T-helper 2 cell (primary cell): ENCODE measurements around the gene MRPL36.

Source experiments
- DNase-seq, 5 experiments: peaks; one replicate each; pipeline versions ENCODE4 v3.0.0 to v3.0.0-alpha.2; 2012 to 2022

The MRPL36 gene

GRCh38 chr5:1763548-1763911 is 36.1 kb downstream of the MRPL36 start:
- DNase-seq = peak in 3 of 5 experiments; percentile 20 to 45 (median 22)

DNA sequence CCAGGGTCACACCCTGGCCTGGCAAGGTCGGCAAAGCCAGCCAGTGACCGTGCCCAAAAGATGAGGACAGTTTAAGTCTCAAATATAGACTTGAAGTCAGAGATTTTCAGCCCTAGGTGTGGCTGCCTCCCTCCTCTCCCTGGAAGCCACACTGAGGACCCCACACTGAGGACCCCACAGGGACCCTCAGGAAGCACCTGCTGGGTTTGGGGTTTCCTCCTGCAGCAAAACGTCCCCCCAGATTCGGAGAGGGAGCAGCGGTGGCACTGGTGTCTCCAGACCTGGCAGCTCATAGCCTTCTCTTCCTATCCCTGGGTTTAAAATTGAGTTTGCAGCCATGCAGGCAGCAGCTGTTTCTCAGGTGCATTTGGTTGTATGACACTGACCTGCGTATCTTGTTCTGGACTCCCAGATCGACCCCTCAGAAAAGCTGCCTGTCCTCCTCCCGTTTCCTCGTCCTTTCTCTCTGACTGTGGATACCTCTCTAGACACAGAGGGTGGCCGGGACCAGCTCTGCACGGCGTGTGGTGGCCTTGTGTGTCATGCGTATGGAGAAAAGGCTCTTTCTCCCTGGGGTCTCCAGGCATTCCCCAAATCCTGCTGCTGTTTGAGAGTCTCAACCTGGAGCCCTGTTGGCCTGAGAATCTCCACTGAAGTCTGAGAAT is 36.6 kb downstream of the MRPL36 start:
- no peak for DNase-seq

- no peak for DNase-seq
Measured at GRCh38 chr5:1762121-1762882, 37.3 kb downstream of the MRPL36 start.

DNA sequence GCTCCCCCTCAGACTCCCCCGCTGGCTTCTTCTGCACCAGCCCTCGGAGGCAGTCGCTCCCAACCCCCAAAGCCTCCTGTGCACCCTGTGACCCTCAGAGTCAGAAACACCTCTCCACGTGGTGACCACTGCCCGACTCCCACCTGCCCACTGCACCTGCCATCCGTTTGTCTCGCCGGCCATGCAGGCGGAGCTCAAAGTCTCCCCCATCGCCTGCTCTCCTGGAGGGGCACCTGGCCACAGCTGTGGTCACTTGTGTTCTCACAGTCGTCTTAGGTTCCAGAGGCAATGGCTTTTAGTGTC is 38.2 kb downstream of the MRPL36 start:
- no peak for DNase-seq

DNA sequence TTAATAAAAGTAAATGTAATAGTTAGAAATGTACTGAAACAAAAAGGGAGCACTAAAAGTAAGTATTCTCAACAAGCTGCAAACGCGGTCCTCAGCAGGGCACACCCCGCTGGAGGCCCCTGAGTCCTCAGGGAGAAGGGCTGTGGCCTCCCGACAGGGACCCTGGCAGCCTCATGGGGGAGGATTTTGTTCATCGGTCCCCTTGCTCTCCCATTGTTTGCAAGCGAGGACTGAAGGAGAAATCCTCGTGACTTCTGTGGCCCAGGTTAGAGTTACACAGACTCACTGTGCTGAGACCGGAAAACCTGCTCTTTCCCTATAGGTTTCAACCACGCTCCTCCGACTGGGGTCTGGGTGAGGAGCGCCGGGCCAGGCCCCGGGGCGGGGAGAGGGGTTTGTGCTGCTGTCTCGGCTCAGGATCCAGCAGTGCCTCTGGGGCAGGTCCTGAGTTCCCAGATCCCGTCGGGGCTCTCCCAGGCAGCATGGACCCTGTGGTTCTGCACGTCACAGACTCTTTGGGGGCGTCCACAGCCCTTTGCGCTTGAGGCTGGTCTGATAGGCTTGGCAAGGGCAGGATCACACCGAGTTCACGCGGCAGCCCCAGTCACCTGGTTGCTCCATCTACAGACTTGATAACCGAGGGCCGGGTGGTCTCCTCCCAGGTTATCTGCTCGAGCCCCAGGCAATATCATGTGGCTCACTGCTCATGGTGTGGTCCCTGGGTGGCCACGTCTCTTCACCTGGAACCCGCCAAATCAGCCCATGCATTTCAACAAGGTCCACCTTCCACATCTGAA is 38.8 kb downstream of the MRPL36 start:
- no peak for DNase-seq

DNA sequence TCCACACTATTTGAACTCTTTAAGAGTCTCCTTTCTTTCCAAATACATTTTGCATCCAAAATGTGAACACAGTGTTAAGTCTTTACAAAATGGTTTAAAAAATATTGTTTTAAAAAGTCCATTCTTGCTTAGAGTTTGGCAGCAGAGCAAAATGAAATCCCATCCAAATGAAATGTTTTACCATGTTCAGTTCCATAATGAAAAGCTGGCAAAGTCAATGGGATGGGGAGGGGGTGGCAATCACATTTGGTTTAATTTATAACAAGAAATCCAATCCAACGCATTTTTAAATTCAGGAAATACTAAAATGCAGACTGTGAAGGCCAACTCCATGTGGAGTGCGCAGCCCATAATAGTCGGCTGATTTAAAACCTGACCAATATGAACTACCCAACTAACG is 39.4 kb downstream of the MRPL36 start:
- DNase-seq = no peak

GRCh38 chr5:1759378-1759970 is 40.2 kb downstream of the MRPL36 start:
- DNase-seq = no peak

- no peak for DNase-seq
Measured at GRCh38 chr5:1758574-1758973, 41.1 kb downstream of the MRPL36 start.

- DNase-seq = no peak
Measured at GRCh38 chr5:1757511-1757910, 42.1 kb downstream of the MRPL36 start.

GRCh38 chr5:1756481-1756880 is 43.2 kb downstream of the MRPL36 start:
- DNase-seq = no peak

DNA sequence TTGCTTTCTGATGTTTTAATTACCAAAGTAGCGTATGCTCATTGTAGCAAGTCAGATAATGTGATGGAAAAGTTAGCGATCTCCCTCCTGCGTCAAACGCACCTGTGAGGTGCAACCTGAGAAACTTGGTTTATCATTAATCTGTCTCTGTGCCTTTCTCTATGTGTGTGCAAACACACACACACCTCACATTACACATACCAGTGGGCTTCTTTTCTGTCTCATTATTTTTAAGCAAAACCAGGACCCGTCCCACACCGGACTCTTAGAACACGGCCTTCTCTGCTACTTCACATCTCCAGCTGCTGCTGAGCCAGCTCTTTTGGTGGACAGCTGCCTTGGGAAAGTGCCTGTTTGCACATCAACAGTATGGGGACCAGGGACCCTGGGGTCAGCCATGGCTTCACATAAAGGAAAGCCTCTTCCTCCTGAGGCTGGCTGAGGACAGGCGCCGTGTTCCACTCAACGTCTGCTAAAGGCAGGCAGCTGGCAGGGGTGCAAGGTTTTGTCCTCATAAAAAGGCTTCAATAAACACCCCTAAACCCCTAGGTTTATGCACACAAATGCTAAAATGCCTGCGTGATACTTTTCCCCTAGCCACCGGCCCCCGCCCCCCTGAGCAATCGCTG is 44.2 kb downstream of the MRPL36 start:
- no peak for DNase-seq

DNA sequence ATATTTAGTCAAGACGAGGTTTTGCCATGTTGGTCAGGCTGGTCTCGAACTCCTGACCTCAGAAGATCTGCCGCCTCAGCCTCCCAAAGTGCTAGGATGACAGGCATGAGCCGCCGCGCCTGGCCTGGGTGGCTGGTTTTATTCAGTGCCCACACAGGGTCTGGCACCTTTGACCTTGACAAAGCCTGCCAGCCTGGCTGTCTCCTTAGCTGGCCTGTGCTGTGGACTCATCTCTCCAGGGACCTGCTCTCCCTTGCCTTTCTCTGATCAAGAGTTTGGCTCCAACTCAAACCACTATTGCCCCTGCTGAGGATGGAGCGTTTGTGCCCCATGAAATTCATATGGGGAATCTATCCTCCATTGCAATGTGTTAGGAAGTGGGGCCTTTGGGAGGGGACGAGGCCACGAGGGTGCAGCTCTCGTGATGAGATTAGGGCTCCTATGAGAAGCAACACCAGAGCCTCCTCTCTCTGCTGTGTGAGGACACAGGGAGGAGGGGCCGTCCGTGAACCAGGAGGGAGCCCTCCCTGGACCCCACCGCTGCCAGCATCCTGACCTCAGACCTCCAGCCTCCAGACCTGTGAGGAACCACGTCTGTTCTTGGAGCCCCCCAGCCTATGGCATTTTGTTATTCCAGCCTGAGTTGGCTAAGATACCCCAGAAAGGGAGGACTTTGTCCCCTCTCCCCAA is 45.0 kb downstream of the MRPL36 start:
- no peak for DNase-seq

DNA sequence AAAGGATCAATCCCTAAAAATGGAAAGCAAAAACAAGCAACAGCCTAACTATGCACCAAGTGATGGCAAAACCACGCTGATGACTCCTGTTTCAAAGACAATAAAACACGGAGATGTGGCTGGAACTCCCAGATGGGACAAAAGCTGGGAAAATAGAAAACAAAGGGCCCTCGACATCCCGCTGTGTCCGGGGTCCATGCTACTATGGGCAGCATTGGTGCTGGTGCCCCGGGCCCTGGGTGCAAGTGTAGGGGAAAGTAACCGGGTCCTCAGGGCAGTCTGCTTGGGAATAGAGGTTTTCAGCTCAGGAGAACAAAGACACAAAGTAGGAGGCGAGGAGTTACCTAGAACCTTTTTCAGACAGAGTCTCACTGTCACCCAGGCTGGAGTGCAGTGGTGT is 46.1 kb downstream of the MRPL36 start:
- no peak for DNase-seq

DNA sequence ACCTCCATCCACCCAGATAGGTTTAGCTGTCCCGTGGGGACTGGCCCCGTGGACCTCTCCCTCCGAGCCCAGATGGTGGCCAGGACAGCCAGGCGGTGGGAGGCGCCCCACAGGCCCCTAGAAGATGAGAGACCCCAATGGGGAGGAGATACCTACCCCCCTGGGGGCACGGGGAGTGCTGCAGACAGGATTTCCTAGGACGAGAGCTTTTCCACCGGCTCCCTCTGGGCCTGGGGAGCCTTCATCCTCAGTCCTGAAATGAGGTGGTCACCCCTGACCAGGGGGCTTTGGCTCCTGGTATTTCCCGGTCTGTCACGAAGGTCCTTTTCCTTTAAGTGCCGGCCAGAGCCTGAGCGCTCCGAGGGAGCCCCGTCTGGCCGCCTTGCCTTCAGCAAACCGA is 46.8 kb downstream of the MRPL36 start:
- no peak for DNase-seq

DNA sequence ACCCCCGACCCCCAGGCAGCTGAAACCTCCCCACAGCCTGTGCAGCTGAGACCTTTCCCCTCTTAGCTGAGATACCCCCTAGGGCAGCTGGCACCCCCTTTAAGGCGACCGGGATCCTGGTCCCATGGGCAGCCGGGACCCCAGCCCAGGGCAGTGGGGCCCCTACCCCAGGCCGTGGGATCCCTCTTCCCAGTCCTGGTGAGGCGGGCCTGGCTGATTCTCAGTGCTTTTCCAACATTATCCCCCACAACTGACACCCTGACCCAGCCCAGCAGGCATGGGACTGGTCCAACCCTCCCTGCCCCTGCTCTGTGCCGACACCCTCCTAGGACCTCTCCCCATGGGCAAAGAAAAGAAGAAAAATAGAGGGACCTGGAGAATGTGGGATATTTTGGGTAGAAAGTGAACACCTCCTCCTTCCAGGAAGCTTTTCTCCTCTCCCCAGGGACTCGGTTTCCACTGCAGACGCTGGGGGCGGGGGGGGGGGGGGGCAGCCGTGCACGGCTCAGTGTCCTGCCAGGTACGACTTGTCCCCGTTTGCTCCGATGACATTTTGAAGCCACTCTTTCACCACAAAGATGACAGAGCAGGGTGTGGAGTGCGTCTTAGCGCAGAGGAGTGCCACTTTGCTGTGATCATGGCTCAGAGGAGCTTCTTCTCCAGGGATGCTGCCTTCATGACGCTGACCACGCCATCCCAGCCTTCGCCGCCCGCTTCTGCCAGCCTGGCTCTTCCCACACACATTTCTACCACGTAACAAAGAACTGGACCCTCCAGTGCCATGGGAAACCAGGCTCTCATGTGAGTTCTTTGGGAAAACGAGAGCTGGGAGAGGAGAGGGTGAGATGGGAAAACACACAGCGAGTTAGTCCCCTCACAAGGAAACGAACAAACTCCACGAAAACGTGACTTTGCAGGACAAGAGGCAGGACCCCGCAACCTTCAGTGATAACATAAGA is 47.5 kb downstream of the MRPL36 start:
- DNase-seq = no peak

DNA sequence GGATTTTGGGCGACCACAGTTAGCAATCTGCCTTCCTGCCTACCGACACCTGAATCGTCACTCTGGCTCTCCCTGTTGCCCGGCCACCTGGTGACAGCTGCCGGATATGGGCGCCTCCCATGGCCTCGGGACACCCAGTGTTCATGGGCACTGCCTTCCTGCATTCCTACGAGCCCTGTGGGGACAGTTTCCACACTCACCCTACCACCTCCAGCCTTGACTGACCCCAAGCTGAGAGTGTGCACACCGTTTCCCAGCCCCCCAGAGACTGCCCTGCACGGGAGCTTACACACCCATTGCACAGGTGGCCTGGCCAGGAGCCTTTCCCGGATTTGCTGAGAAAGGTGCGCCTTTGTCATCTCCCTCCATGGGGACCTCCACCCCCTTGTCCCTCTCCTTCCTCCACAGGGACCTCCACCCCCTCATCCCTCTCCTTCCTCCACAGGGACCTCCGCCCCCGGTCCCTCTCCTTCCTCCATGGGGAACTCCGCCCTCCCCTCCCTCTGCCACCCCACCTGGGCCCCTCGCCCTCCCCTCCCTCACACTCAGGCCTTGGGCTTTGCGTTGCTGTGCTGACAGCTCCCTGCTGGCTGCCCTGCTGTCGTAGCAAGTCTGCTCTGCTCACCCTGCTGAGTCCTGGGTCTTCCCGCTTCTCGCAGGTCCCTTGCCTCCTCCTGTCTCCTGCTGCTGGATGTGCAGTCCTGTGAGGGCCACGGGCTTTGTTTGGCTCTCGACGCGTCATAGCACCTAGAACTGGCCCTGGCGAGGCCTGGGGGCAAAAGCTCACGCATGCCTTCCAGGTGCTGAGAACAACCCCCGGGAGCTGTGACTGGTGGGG is 48.4 kb downstream of the MRPL36 start:
- DNase-seq = no peak

DNA sequence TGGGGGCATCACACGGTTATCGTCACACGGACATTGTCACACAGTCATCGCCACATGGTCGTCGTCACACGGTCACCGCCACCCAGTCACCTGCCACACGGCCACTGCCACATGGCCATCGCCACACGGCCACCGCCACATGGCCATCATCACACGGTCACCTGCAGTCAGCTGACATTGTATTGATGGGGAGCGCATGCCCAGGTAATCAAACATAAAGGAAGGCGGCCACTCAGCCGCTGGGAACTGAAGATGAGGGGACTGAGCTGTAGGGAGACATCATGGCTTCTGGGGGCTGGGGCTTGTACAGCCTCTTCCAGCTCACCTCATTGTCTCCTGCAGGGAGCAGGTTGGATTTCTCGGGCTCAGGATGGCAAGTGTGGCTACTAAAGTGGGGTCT is 49.2 kb downstream of the MRPL36 start:
- DNase-seq = no peak

GRCh38 chr5:1749346-1750124 is 50.1 kb downstream of the MRPL36 start:
- no peak for DNase-seq

DNA sequence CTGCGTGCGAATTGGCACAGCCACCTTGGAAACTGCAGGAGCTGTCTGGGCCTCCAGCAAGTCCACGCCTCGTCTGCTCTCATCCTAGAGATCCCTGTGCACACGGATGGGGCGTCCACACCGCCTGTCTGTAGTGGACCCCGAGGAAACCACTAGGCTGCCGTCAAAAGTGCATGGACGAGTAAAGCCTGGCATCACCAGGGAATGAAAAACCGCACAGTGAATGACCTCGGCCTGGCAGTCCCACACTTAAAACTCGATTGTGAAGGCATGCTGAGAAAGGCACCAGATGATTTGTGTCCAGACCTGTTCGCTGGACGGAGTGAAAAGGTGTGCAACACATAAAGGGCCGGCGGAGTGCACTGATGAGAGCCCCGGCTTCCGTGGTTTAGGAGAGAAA is 50.8 kb downstream of the MRPL36 start:
- DNase-seq = no peak
